K562 (cell line): Measurements from ENCODE around the gene PLD6.

Experiments used
- CTCF ChIP-seq, 3 experiments: IDR thresholded peaks in 2 of 3; conservative IDR thresholded peaks in 1 of 3; 2 replicates each; pipeline ENCODE4 v1.5.1; 2011 to 2012; ENCODE audit warnings: low read length in 3 of 3, mild to moderate bottlenecking in 3 of 3, control low read depth in 2 of 3, improper control_type of control experiment in 1 of 3, inconsistent platforms in 1 of 3, low read depth in 1 of 3, mixed read lengths in 1 of 3, moderate library complexity in 1 of 3; ENCODE audit not compliant: insufficient read depth in 2 of 3
- CUX1 ChIP-seq: fragments of 200-800 bp; sonication (Bioruptor generic); IDR thresholded peaks from 2 replicates; pipeline ENCODE4 v1.6.1; 2016; ENCODE audit warnings: missing genetic modification characterization, missing compliant biosample characterization
- CXXC5 ChIP-seq: fragments of 250-450 bp; sonication (Bioruptor Pico); IDR thresholded peaks from 2 replicates; pipeline ENCODE4 v1.8.0; 2022; ENCODE audit warnings: inconsistent platforms, mild to moderate bottlenecking, moderate library complexity
- MEF2A ChIP-seq: IDR thresholded peaks from 2 replicates; pipeline ENCODE4 v1.6.1; 2011; ENCODE audit warnings: low read depth, mild to moderate bottlenecking, low read length, moderate library complexity; ENCODE audit not compliant: control insufficient read depth
- NCOR1 ChIP-seq: fragments of 450-650 bp; IDR thresholded peaks from 2 replicates; pipeline ENCODE4 v1.6.1; 2016; ENCODE audit warnings: mild to moderate bottlenecking, moderate library complexity
- REST ChIP-seq, 2 experiments: fragments of 450-650 bp; formaldehyde crosslinking in 1 of 2; IDR thresholded peaks; 2 replicates each; pipeline versions ENCODE4 v1.4.0 to v1.6.1; 2014 to 2020; ENCODE audit warnings: mild to moderate bottlenecking in 2 of 2, borderline replicate concordance in 1 of 2, low read depth in 1 of 2
- SMC3 ChIP-seq: conservative IDR thresholded peaks from 2 replicates; pipeline ENCODE4 v1.6.1; 2011; ENCODE audit warnings: low read depth, low read length, improper control_type of control experiment; ENCODE audit not compliant: insufficient read depth
- ZFX ChIP-seq: sonication (generic); formaldehyde crosslinking; IDR thresholded peaks from 2 replicates; pipeline ENCODE4 v1.8.0; 2022; ENCODE audit warnings: mild to moderate bottlenecking, missing genetic modification reagents, moderate library complexity
- ZNF717 ChIP-seq: fragments of 250-450 bp; sonication (Bioruptor Pico); IDR thresholded peaks from 2 replicates; pipeline ENCODE4 v1.5.0; 2021

- TF ChIP-seq CTCF (IDR thresholded peaks at IDR 0.05 in 2 of 3, conservative IDR thresholded peaks at IDR 0.05 in 1 of 3; ENCODE audit: insufficient read depth in 2 of 3, low read depth in 1 of 3, low read length in 3 of 3) (no peak), REST (IDR thresholded peaks at IDR 0.05; ENCODE audit: borderline replicate concordance) (no peak), REST (CRISPR knock-in tag; IDR thresholded peaks at IDR 0.05; ENCODE audit: low read depth) (no peak), NCOR1 (no peak), SMC3 (no peak), MEF2A (no peak), ZNF717 (no peak), ZFX (CRISPR knock-in tag) (no peak), CUX1 (no peak), CXXC5 (CRISPR knock-in tag) (no peak)
These were observed 22.4 kb downstream of the PLD6 start for GRCh38 chr17:17183744-17184143.
